H1 (cell line): ENCODE measurements around the gene KCNJ16. TPM values are rescaled to one million over a fixed set of nuclear protein-coding genes. Genes with fewer than 3 reads are reported as not detected.

Source experiments
- CTCF ChIA-PET: fragments of 300-600 bp; sonication (Branson Sonifier 250); formaldehyde crosslinking; loops from one replicate; lab custom pipeline; 2021; ENCODE audit not compliant: partially characterized antibody; lab: Charles Lee
- POLR2A ChIA-PET: fragments of 300-600 bp; sonication (Branson Sonifier 250); formaldehyde crosslinking; loops from one replicate; lab custom pipeline; 2021; ENCODE audit warnings: inconsistent platforms; ENCODE audit not compliant: partially characterized antibody; lab: Charles Lee
- DNase-seq, 2 experiments: peaks; one replicate each; pipeline versions ENCODE4 v3.0.0 to v3.0.0-alpha.2; 2010 to 2022; ENCODE audit warnings: low spot score in 2 of 2, low read depth in 1 of 2, mixed read lengths in 1 of 2
- FAIRE-seq: peaks from 2 replicates; lab custom pipeline; 2011; peaks lifted over from hg19 to GRCh38; lab: Jason Lieb, UNC
- H2AFZ ChIP-seq: 2 replicates; pipeline ENCODE4 v1.8.1; 2012; ENCODE audit warnings: low read length, inconsistent platforms
- H2AK5ac ChIP-seq: 2 replicates; pipeline ENCODE4 v1.6.1; 2013; ENCODE audit warnings: low read depth, low read length
- H2BK120ac ChIP-seq: replicated peaks from 2 replicates; pipeline ENCODE3; 2013; ENCODE audit warnings: low read depth, low read length, inconsistent platforms
- H2BK12ac ChIP-seq: 2 replicates; pipeline ENCODE4 v1.6.1; 2013; ENCODE audit warnings: low read depth, low read length
- H2BK15ac ChIP-seq: 2 replicates; pipeline ENCODE4 v1.6.1; 2013; ENCODE audit warnings: low read length
- H2BK20ac ChIP-seq: 2 replicates; pipeline ENCODE4 v1.6.1; 2013; ENCODE audit warnings: low read length
- H2BK5ac ChIP-seq: 2 replicates; pipeline ENCODE4 v1.6.1; 2013; ENCODE audit warnings: low read depth, low read length
- H3K14ac ChIP-seq: 2 replicates; pipeline ENCODE4 v1.6.1; 2013; ENCODE audit warnings: inconsistent platforms; ENCODE audit not compliant: insufficient read length
- H3K18ac ChIP-seq: 2 replicates; pipeline ENCODE4 v1.6.1; 2013; ENCODE audit warnings: low read length; ENCODE audit errors: extremely low read depth
- H3K23ac ChIP-seq: 2 replicates; pipeline ENCODE4 v1.6.1; 2013; ENCODE audit warnings: inconsistent platforms; ENCODE audit not compliant: insufficient read length
- H3K23me2 ChIP-seq: 2 replicates; pipeline ENCODE4 v1.6.1; 2013; ENCODE audit warnings: low read depth, low read length
- H3K27ac ChIP-seq: 2 replicates; pipeline ENCODE4 v1.6.1; 2011; ENCODE audit warnings: low read depth, low read length, inconsistent platforms
- H3K27me3 ChIP-seq, 4 experiments: replicated peaks in 1 of 4; 1 replicate in 1 of 4; 2 replicates in 3 of 4; pipeline versions ENCODE4 v1.6.1 to v1.8.1; 2011 to 2013; ENCODE audit warnings: low read length in 3 of 4, mild to moderate bottlenecking in 3 of 4, inconsistent platforms in 2 of 4, mixed read lengths in 2 of 4, moderate library complexity in 1 of 4; ENCODE audit not compliant: control insufficient read depth in 3 of 4, insufficient read depth in 3 of 4; ENCODE audit errors: extremely low read depth in 1 of 4
- H3K36me3 ChIP-seq, 4 experiments: 2 replicates each; pipeline versions ENCODE4 v1.6.1 to v1.8.1; 2011 to 2013; ENCODE audit warnings: mild to moderate bottlenecking in 4 of 4, low read length in 3 of 4, moderate library complexity in 2 of 4, control low read depth in 1 of 4, inconsistent platforms in 1 of 4; ENCODE audit not compliant: insufficient read depth in 4 of 4, control insufficient read depth in 2 of 4
- H3K4ac ChIP-seq: replicated peaks from 2 replicates; pipeline ENCODE3; 2013; ENCODE audit warnings: low read length, low read depth, mixed read lengths, inconsistent platforms; ENCODE audit not compliant: insufficient read length
- H3K4me1 ChIP-seq, 4 experiments: replicated peaks in 1 of 4; 1 replicate in 1 of 4; 2 replicates in 3 of 4; pipeline versions ENCODE4 v1.6.1 to v1.8.1; 2011 to 2013; ENCODE audit warnings: low read length in 3 of 4, inconsistent platforms in 2 of 4, mixed read lengths in 1 of 4; ENCODE audit not compliant: insufficient read depth in 4 of 4, control insufficient read depth in 3 of 4
- H3K4me2 ChIP-seq, 2 experiments: 2 replicates each; pipeline versions ENCODE4 v1.6.1 to v1.8.1; 2011 to 2013; ENCODE audit warnings: low read depth in 2 of 2, low read length in 2 of 2, control low read depth in 1 of 2, inconsistent platforms in 1 of 2, mild to moderate bottlenecking in 1 of 2; ENCODE audit not compliant: insufficient read depth in 1 of 2
- H3K4me3 ChIP-seq, 4 experiments: fragments of 200-600, 300-600 bp in 1 of 4; sonication (generic), shearing (Covaris generic), sonication (Bioruptor Twin) in 1 of 4; 2 replicates each; pipeline versions ENCODE4 v1.5.1 to v1.8.1; 2011 to 2016; ENCODE audit warnings: low read length in 4 of 4, low read depth in 3 of 4, control low read depth in 2 of 4, inconsistent platforms in 2 of 4, mild to moderate bottlenecking in 2 of 4, mixed read lengths in 1 of 4, moderate library complexity in 1 of 4; ENCODE audit not compliant: insufficient read depth in 2 of 4; ENCODE audit errors: extremely low read depth in 1 of 4
- H3K56ac ChIP-seq: replicated peaks from 2 replicates; pipeline ENCODE3; 2013; ENCODE audit warnings: low read depth, mild to moderate bottlenecking, mixed read lengths, low read length, inconsistent platforms; ENCODE audit not compliant: insufficient read length
- H3K79me1 ChIP-seq: 2 replicates; pipeline ENCODE4 v1.6.1; 2013; ENCODE audit warnings: low read depth, low read length, control low read depth
- H3K79me2 ChIP-seq, 2 experiments: 2 replicates each; pipeline versions ENCODE4 v1.6.1 to v1.8.1; 2012 to 2013; ENCODE audit warnings: low read length in 2 of 2, mild to moderate bottlenecking in 2 of 2, inconsistent platforms in 1 of 2; ENCODE audit not compliant: insufficient read depth in 2 of 2, control insufficient read depth in 1 of 2
- H3K9ac ChIP-seq, 4 experiments: replicated peaks in 1 of 4; 1 replicate in 1 of 4; 2 replicates in 3 of 4; pipeline versions ENCODE4 v1.6.1 to v1.8.1; 2011 to 2013; ENCODE audit warnings: low read depth in 3 of 4, low read length in 3 of 4, control low read depth in 2 of 4, mild to moderate bottlenecking in 2 of 4, moderate library complexity in 2 of 4, inconsistent platforms in 1 of 4; ENCODE audit errors: extremely low read depth in 1 of 4
- H3K9me3 ChIP-seq, 2 experiments: 2 replicates each; pipeline versions ENCODE4 v1.6.1 to v1.8.1; 2012 to 2013; ENCODE audit warnings: mild to moderate bottlenecking in 2 of 2, moderate library complexity in 2 of 2, control low read depth in 1 of 2, inconsistent platforms in 1 of 2, low read depth in 1 of 2, low read length in 1 of 2, mixed read lengths in 1 of 2; ENCODE audit not compliant: insufficient read depth in 2 of 2
- H4K20me1 ChIP-seq, 2 experiments: replicated peaks in 1 of 2; 2 replicates each; pipeline versions ENCODE3 to v1.8.1; 2011 to 2013; ENCODE audit warnings: inconsistent platforms in 2 of 2, low read length in 2 of 2, mild to moderate bottlenecking in 1 of 2; ENCODE audit not compliant: insufficient read depth in 2 of 2, control insufficient read depth in 1 of 2
- H4K5ac ChIP-seq: 2 replicates; pipeline ENCODE4 v1.6.1; 2013; ENCODE audit warnings: low read length, low read depth, mixed read lengths, inconsistent platforms; ENCODE audit not compliant: insufficient read length
- H4K8ac ChIP-seq: 2 replicates; pipeline ENCODE4 v1.8.0; 2013; ENCODE audit warnings: mild to moderate bottlenecking, moderate library complexity, low read length, inconsistent platforms; ENCODE audit not compliant: insufficient read depth; ENCODE audit errors: extremely low read depth
- H4K91ac ChIP-seq: replicated peaks from 2 replicates; pipeline ENCODE3; 2013; ENCODE audit warnings: low read length, mixed read lengths, inconsistent platforms; ENCODE audit not compliant: insufficient read length
- RFX5 ChIP-seq: IDR thresholded peaks from 2 replicates; pipeline ENCODE4 v1.6.1; 2011; ENCODE audit warnings: low read depth, low read length, improper control_type of control experiment, borderline replicate concordance
- SIX5 ChIP-seq: IDR thresholded peaks from 2 replicates; pipeline ENCODE4 v1.6.1; 2011; ENCODE audit warnings: mild to moderate bottlenecking, low read depth, low read length
- SP4 ChIP-seq: IDR thresholded peaks from 2 replicates; pipeline ENCODE4 v1.6.1; 2012; ENCODE audit warnings: low read length, inconsistent platforms
- WGBS, 2 experiments: shearing (Covaris generic) in 1 of 2; methylation state at CpG; one replicate each; pipeline versions ENCODE4 v1.1.6 to v1.1.7; 2013 to 2015; ENCODE audit warnings: low lambda C conversion rate in 2 of 2, mixed read lengths in 2 of 2, inconsistent platforms in 1 of 2, low coverage in 1 of 2, missing lambda C conversion rate in 1 of 2; ENCODE audit not compliant: insufficient replicate concordance in 2 of 2, insufficient coverage in 1 of 2, insufficient read length in 1 of 2; ENCODE audit errors: extremely low coverage in 1 of 2, missing lambda C conversion rate in 1 of 2; 5-methylcytosine and 5-hydroxymethylcytosine counted together
- polyA plus RNA-seq, 7 experiments: library from polyadenylated mRNA; depleted of rRNA in 3 of 7; stranded (reverse) in 5 of 7; unstranded in 2 of 7; fragments of >200 nt in 5 of 7; fragments of 200-250 nt in 2 of 7; gene quantifications; 1 replicate in 5 of 7; 2 replicates in 1 of 7; 4 replicates in 1 of 7; pipeline versions ENCODE4 v1.2.1 to v1.2.3, GENCODE V29; 2011 to 2013; ENCODE audit warnings: missing spikeins in 2 of 7, mixed read lengths in 2 of 7
- total RNA-seq: library from RNA; stranded (reverse); fragmentation: NEBNext Ultra II Directional; extraction: Animal tissue kit (Norgen Biotek cat#: 25700); gene quantifications from 2 replicates; pipeline ENCODE4 v1.2.1, GENCODE V29; 2021
- TF ChIP-seq, protein P1 (sequence below), 3 experiments: IDR thresholded peaks; 1 replicate in 2 of 3; 2 replicates in 1 of 3; pipeline versions ENCODE4 v1.5.1 to v1.6.1; 2011; ENCODE audit warnings: low read length in 3 of 3, mild to moderate bottlenecking in 3 of 3, inconsistent platforms in 2 of 3, low read depth in 1 of 3, moderate library complexity in 1 of 3; ENCODE audit not compliant: insufficient read depth in 1 of 3; ENCODE audit errors: control extremely low read depth in 1 of 3

Gene KCNJ16
- total and polyA plus RNA-seq, 2 of the 8 experiments (the other 6 are each of a cell fraction or from before 2014, with no cell fraction given): not detected

DNA sequence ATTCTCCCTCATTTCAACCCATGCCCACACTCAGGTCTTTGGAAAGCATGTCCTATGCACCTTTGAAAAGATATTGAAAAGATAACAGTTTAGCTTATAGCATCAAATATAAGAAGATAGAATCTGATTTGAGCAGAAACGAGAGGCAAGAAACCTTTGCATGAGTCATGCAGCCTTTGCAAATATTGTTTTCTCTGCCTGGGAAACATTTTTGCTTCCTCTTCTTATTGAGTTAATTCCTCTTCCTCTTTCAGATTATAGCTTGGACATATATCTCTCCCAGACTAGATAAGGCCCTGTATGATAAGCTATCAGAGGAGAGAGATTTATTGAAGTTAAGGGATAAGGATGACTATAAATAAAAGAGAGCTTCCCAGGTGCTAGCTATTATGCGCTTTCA, 48.2 kb downstream of the KCNJ16 start:
- no peak overlapping the region for H3K4me3 ChIP-seq
- ChIA-PET CTCF (interaction anchor here (1.2 to 1.9 kb wide), 3 partner anchors 9 to 597 kb away, joined by 3 to 7 read pairs (median 3); no protein-coding TSS in a partner anchor), POLR2A (no interaction called here)
- no peaks in the 10 kb centered on the region for H4K20me1 ChIP-seq
- H3K23ac ChIP-seq: no peak overlapping the region
- H3K36me3 ChIP-seq: no peaks in the 10 kb centered on the region
- H3K4me2 ChIP-seq: no peak overlapping the region
- no peak overlapping the region for H2BK15ac ChIP-seq
- H3K4ac ChIP-seq: no peak overlapping the region
- H3K23me2 ChIP-seq: no peaks in the 10 kb centered on the region
- WGBS, 2 experiments: 94% methylated on average over 2 of the region's 2 CpGs; no CpG with 5 or more reads in 1 of the 2 experiments
- FAIRE-seq: no peak
- H3K27ac ChIP-seq: no peak overlapping the region
- no peak overlapping the region for H2BK120ac ChIP-seq
- TF ChIP-seq SIX5 (no peak), SP4 (no peak), RFX5 (no peak)
- TF ChIP-seq, protein P1, sequence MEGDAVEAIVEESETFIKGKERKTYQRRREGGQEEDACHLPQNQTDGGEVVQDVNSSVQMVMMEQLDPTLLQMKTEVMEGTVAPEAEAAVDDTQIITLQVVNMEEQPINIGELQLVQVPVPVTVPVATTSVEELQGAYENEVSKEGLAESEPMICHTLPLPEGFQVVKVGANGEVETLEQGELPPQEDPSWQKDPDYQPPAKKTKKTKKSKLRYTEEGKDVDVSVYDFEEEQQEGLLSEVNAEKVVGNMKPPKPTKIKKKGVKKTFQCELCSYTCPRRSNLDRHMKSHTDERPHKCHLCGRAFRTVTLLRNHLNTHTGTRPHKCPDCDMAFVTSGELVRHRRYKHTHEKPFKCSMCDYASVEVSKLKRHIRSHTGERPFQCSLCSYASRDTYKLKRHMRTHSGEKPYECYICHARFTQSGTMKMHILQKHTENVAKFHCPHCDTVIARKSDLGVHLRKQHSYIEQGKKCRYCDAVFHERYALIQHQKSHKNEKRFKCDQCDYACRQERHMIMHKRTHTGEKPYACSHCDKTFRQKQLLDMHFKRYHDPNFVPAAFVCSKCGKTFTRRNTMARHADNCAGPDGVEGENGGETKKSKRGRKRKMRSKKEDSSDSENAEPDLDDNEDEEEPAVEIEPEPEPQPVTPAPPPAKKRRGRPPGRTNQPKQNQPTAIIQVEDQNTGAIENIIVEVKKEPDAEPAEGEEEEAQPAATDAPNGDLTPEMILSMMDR (IDR thresholded peaks at IDR 0.05; ENCODE audit: control extremely low read depth in 1 of 3, insufficient read depth in 1 of 3, low read depth in 1 of 3, low read length in 3 of 3): no peak
- H2BK20ac ChIP-seq: no peak overlapping the region
- H2AK5ac ChIP-seq: no peak overlapping the region
- no peak overlapping the region for H4K8ac ChIP-seq
- H3K79me2 ChIP-seq: no peaks in the 10 kb centered on the region
- H2BK12ac ChIP-seq: no peak overlapping the region
- H3K79me1 ChIP-seq: no peaks in the 10 kb centered on the region
- H4K5ac ChIP-seq: no peak overlapping the region
- H2AFZ ChIP-seq: no peak overlapping the region
- H3K18ac ChIP-seq: no peak overlapping the region
- H3K9ac ChIP-seq: no peak overlapping the region
- no peak overlapping the region for H3K56ac ChIP-seq
- no peak overlapping the region for H3K14ac ChIP-seq
- DNase-seq: no peak
- H2BK5ac ChIP-seq: no peak overlapping the region
- peaks cover 10 to 12% of the 10 kb centered on the region in 2 experiments; a peak in 2 of 4 replicates for H3K9me3 ChIP-seq
- no peaks in the 10 kb centered on the region for H3K27me3 ChIP-seq
- H3K4me1 ChIP-seq: no peaks in the 10 kb centered on the region
- no peak overlapping the region for H4K91ac ChIP-seq
